HCT116 (cell line): ENCODE results near the gene CDHR1. TPM values are rescaled to one million over a fixed set of nuclear protein-coding genes. Genes with fewer than 3 reads are reported as not detected.

ENCODE experiments used
- ATAC-seq: fragments of 200-7000 bp; cut with Tn5 transposase; 2 replicates; pipeline ENCODE4 v1.9.1; 2020; ENCODE audit warnings: mild to moderate bottlenecking, moderate library complexity
- BruUV-seq: library from RNA; stranded (reverse); fragments of 400-500 nt; replicated peaks from 2 replicates; lab custom pipeline; 2021; lab: Mats Ljungman, UMichigan
- CTCF ChIA-PET: fragments of 300-600 bp; sonication (Branson Sonifier 250); formaldehyde crosslinking; loops from one replicate; lab custom pipeline; 2021; ENCODE audit warnings: antibody characterized with exemption; lab: Charles Lee
- POLR2A ChIA-PET: fragments of 300-600, 350-600 bp; sonication (Branson Sonifier 250); formaldehyde crosslinking; loops from one replicate; lab custom pipeline; 2021; ENCODE audit warnings: antibody characterized with exemption; lab: Charles Lee
- RAD21 ChIA-PET, 2 experiments: fragments of 300-600 bp; sonication (Branson Sonifier 250); formaldehyde crosslinking; loops; one replicate each; lab custom pipeline; 2023; ENCODE audit warnings: low total read pairs in 2 of 2; ENCODE audit not compliant: uncharacterized antibody in 2 of 2, unreplicated experiment in 2 of 2, low non-redundant PET in 1 of 2; lab: Charles Lee
- DNase-seq: peaks from one replicate; pipeline ENCODE4 v3.0.0-alpha.2; 2010; ENCODE audit warnings: low read depth, low spot score
- H2AFZ ChIP-seq: fragments of 200-600 bp; shearing (Covaris generic), sonication (generic); 2 replicates; pipeline ENCODE4 v1.6.1; 2017; ENCODE audit warnings: low read depth, mixed run types, mixed read lengths, antibody characterized with exemption, low read length; ENCODE audit not compliant: poor library complexity, severe bottlenecking
- H3K27ac ChIP-seq: 2 replicates; pipeline ENCODE4 v1.5.1; 2012; ENCODE audit warnings: low read depth, low read length
- H3K27me3 ChIP-seq: fragments of 200-600 bp; sonication (generic); 2 replicates; pipeline ENCODE4 v1.6.1; 2016; ENCODE audit warnings: mixed run types, low read length, mixed read lengths; ENCODE audit not compliant: insufficient read depth
- H3K36me3 ChIP-seq, 2 experiments: fragments of 200-500 bp in 1 of 2; fragments of 200-600 bp in 1 of 2; sonication (Bioruptor generic) in 1 of 2; sonication (generic) in 1 of 2; 2 replicates each; pipeline versions ENCODE4 v1.5.1 to v1.6.1; 2014 to 2016; ENCODE audit warnings: low read length in 2 of 2, inconsistent platforms in 1 of 2, mixed read lengths in 1 of 2, mixed run types in 1 of 2; ENCODE audit not compliant: insufficient read depth in 2 of 2, control insufficient read depth in 1 of 2
- H3K4me1 ChIP-seq, 2 experiments: fragments of 200-600 bp in 1 of 2; sonication (generic) in 1 of 2; 2 replicates each; pipeline versions ENCODE4 v1.5.1 to v1.6.1; 2012 to 2017; ENCODE audit warnings: low read length in 2 of 2, inconsistent platforms in 1 of 2, mild to moderate bottlenecking in 1 of 2, mixed read lengths in 1 of 2, mixed run types in 1 of 2, moderate library complexity in 1 of 2; ENCODE audit not compliant: insufficient read depth in 2 of 2, control insufficient read depth in 1 of 2
- H3K4me2 ChIP-seq: fragments of 200-600 bp; sonication (generic); 2 replicates; pipeline ENCODE4 v1.6.1; 2017; ENCODE audit warnings: mixed run types, low read length, mixed read lengths
- H3K4me3 ChIP-seq, 2 experiments: fragments of 200-600 bp in 1 of 2; sonication (generic) in 1 of 2; replicated peaks in 1 of 2; 2 replicates each; pipeline ENCODE4 v1.5.1; 2011 to 2016; ENCODE audit warnings: low read length in 2 of 2, control low read depth in 1 of 2, low read depth in 1 of 2, mild to moderate bottlenecking in 1 of 2, mixed read lengths in 1 of 2, mixed run types in 1 of 2
- H3K79me2 ChIP-seq: fragments of 200-600 bp; sonication (generic); 2 replicates; pipeline ENCODE4 v1.6.1; 2017; ENCODE audit warnings: mild to moderate bottlenecking, mixed run types, low read length, moderate library complexity, mixed read lengths; ENCODE audit not compliant: insufficient read depth
- H3K9ac ChIP-seq: fragments of 200-600 bp; sonication (generic); 2 replicates; pipeline ENCODE4 v1.6.1; 2016; ENCODE audit warnings: low read length, mixed read lengths
- H3K9me2 ChIP-seq: fragments of 200-600 bp; sonication (generic), shearing (Covaris generic); 2 replicates; pipeline ENCODE4 v1.6.1; 2017; ENCODE audit warnings: mixed run types, mild to moderate bottlenecking, moderate library complexity; ENCODE audit not compliant: insufficient read depth
- H3K9me3 ChIP-seq, 2 experiments: fragments of 200-500 bp in 1 of 2; fragments of 200-600 bp in 1 of 2; sonication (Bioruptor generic) in 1 of 2; sonication (generic) in 1 of 2; 2 replicates each; pipeline ENCODE4 v1.6.1; 2014 to 2017; ENCODE audit warnings: low read length in 2 of 2, mixed read lengths in 2 of 2, inconsistent platforms in 1 of 2, low read depth in 1 of 2, mild to moderate bottlenecking in 1 of 2, mixed run types in 1 of 2, moderate library complexity in 1 of 2; ENCODE audit not compliant: control insufficient read depth in 1 of 2, insufficient read depth in 1 of 2
- H4K20me1 ChIP-seq: fragments of 200-600 bp; sonication (generic), shearing (Covaris generic); 2 replicates; pipeline ENCODE4 v1.6.1; 2017; ENCODE audit warnings: mixed run types, mild to moderate bottlenecking, moderate library complexity; ENCODE audit not compliant: insufficient read depth
- CBX3 ChIP-seq: IDR thresholded peaks from 2 replicates; pipeline ENCODE4 v1.6.1; 2012; ENCODE audit warnings: low read depth
- EGR1 ChIP-seq: IDR thresholded peaks from 2 replicates; pipeline ENCODE4 v1.6.1; 2012; ENCODE audit warnings: low read depth
- ELF1 ChIP-seq: IDR thresholded peaks from 2 replicates; pipeline ENCODE4 v1.6.1; 2012; ENCODE audit warnings: low read depth, borderline replicate concordance
- EZH2 ChIP-seq: fragments of 200-600 bp; sonication (generic); IDR thresholded peaks from 2 replicates; pipeline ENCODE4 v1.6.1; 2017; ENCODE audit warnings: antibody characterized with exemption, mixed run types
- EZH2phosphoT487 ChIP-seq: fragments of 200-600 bp; IDR thresholded peaks from 2 replicates; pipeline ENCODE4 v1.6.1; 2018; ENCODE audit warnings: antibody characterized with exemption, borderline replicate concordance
- JUND ChIP-seq: IDR thresholded peaks from 2 replicates; pipeline ENCODE4 v1.6.1; 2012
- POLR2A ChIP-seq: IDR thresholded peaks from 2 replicates; pipeline ENCODE4 v1.7.0; 2011; ENCODE audit warnings: borderline replicate concordance; ENCODE audit not compliant: insufficient read depth, insufficient read length; ENCODE audit errors: extremely low read depth
- POLR2AphosphoS5 ChIP-seq: IDR thresholded peaks from 2 replicates; pipeline ENCODE4 v1.6.1; 2011; ENCODE audit warnings: mild to moderate bottlenecking, low read depth, low read length, moderate library complexity
- RAD21 ChIP-seq: IDR thresholded peaks from 2 replicates; pipeline ENCODE4 v1.6.1; 2012; ENCODE audit warnings: low read depth, mild to moderate bottlenecking
- SIN3A ChIP-seq: IDR thresholded peaks from 2 replicates; pipeline ENCODE4 v1.6.1; 2012; ENCODE audit warnings: low read depth
- SP1 ChIP-seq: IDR thresholded peaks from 2 replicates; pipeline ENCODE4 v1.6.1; 2012; ENCODE audit warnings: low read depth
- SRF ChIP-seq: IDR thresholded peaks from 2 replicates; pipeline ENCODE4 v1.6.1; 2012; ENCODE audit warnings: low read depth
- TCF7L2 ChIP-seq: IDR thresholded peaks from 2 replicates; pipeline ENCODE4 v1.7.0; 2011; ENCODE audit warnings: borderline replicate concordance, inconsistent platforms; ENCODE audit not compliant: insufficient read depth, insufficient read length; ENCODE audit errors: extremely low read depth
- YY1 ChIP-seq: IDR thresholded peaks from 2 replicates; pipeline ENCODE4 v1.6.1; 2011; ENCODE audit warnings: low read length, low read depth, moderate library complexity, mild to moderate bottlenecking; ENCODE audit not compliant: insufficient replicate concordance; ENCODE audit errors: extremely low read depth
- ZFX ChIP-seq: fragments of 450-650 bp; IDR thresholded peaks from 2 replicates; pipeline ENCODE4 v1.6.1; 2017
- intact Hi-C: fragments of 100-400 bp; cut with micrococcal nuclease; formaldehyde crosslinking; loops from 2 replicates; pipeline ENCODE4 v1.10.0; 2022
- total RNA-seq: library from RNA; stranded (reverse); gene quantifications from one replicate; pipeline ENCODE4 v1.2.1, GENCODE V29; 2021; ENCODE audit not compliant: unreplicated experiment
- TF ChIP-seq, protein P1 (sequence below): IDR thresholded peaks from 2 replicates; pipeline ENCODE4 v1.6.1; 2012; ENCODE audit warnings: low read depth
- TF ChIP-seq, protein P2 (sequence below): IDR thresholded peaks from 2 replicates; pipeline ENCODE4 v1.6.1; 2012

Gene CDHR1
- total RNA-seq, 1 experiment from 2014 or later = not detected

DNA sequence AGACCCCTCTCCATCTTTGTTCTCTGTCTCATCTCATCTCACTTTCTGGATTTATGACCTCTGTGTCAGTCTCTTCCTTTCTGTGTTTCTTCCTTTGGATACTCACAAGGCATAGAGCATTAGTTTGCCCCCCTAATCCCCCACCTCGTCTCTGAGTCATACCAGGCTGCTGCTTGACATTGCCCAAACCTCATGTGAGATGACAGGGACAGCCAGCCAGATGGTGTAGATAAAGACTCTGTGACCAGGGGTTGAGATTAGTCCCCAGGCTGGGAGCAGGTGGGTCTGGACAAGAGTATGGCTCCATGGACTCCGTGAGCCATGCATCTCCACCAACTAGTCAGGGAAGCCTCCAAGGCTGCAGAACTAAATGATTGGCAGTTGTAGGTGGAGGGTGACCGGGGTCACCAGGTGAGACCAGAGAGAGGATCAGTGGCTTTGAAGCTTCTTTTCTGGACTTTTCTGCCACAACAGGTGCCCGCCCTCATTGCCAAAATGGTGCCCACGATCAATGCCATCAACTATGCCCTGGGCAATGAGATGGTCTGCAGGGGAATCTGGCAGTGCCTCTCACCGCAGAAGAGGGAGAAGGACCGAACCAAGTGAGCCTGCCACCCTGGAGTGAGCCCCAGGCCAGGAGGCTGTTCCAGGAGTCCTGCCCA, 63.8 kb downstream of the CDHR1 start:
- H2AFZ ChIP-seq = no peak overlapping the region
- no peak overlapping the region for H3K27ac ChIP-seq
- no peaks in the 10 kb centered on the region for H3K36me3 ChIP-seq
- TF ChIP-seq JUND (no peak), SRF (no peak), EZH2phosphoT487 (no peak), CBX3 (no peak), YY1 (no peak)
- TF ChIP-seq, all 23 proteins: peak for 0
- Histone ChIP-seq H3K9me2 (no peaks in the 10 kb centered on the region), H3K4me2 (no peak overlapping the region), H3K27me3 (no peaks in the 10 kb centered on the region), H3K4me3 (no peak overlapping the region), H3K79me2 (no peaks in the 10 kb centered on the region), H3K9ac (no peak overlapping the region), H4K20me1 (no peaks in the 10 kb centered on the region), H3K4me1 (peaks cover 0 to 9% of the 10 kb centered on the region in 2 experiments; a peak in 2 of 4 replicates), H3K9me3 (no peaks in the 10 kb centered on the region)
- intact Hi-C loops = no loop called here
- ChIA-PET POLR2A (no interaction called here), CTCF (interaction anchor here (2.1 kb wide), 1 partner anchor 9 kb away, joined by 15 read pairs; no protein-coding TSS in a partner anchor), RAD21 (no interaction called here)
- ATAC-seq (no peak), DNase-seq (no peak)
- no TSS peak for BruUV-seq

DNA sequence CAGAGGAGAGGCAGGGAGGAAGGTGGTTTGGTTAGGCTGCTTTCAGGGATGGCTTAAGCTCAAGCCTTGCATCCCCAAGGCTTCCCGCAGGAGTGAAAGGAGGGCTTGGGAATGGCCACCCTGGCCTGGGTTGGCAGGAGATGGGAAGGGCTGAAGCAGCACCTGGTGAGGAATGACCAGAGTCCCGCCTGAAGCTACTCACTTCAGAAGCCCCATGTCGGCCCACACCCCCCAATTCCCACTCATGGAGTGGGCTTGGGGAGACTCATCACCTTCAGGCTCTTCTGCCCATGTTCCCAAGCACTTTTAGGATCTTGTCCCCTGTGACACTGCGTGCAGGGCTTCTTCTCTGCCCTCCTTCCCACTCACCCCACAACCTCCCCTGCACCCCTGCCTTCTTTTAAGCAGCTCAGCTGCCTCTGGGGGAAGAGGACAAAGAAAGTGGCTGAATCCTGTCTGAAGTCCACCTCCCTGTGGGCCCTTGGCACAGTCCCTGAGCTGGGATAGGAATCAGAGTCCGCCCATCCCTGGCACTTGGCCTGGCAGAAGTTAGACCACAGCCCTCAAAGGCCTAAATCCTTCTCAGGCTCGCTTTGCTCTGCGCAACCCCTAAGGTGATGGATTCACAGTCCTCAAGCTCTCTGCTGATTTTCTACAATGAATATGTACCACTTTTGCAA, 67.0 kb downstream of the CDHR1 start:
- Histone ChIP-seq H3K27ac (no peak overlapping the region), H4K20me1 (no peaks in the 10 kb centered on the region), H3K9me3 (no peaks in the 10 kb centered on the region), H3K9me2 (no peaks in the 10 kb centered on the region), H3K4me2 (no peak overlapping the region), H3K4me1 (peaks cover 0 to 16% of the 10 kb centered on the region in 2 experiments; a peak in 2 of 4 replicates), H3K4me3 (no peak overlapping the region), H3K27me3 (no peaks in the 10 kb centered on the region), H2AFZ (no peak overlapping the region), H3K9ac (no peak overlapping the region), H3K36me3 (no peaks in the 10 kb centered on the region), H3K79me2 (no peaks in the 10 kb centered on the region)
- no TSS peak for BruUV-seq
- DNase-seq = no peak
- ChIA-PET CTCF (interaction anchor here (10.1 kb wide), 1 partner anchor 276 kb away, joined by 268 read pairs; no protein-coding TSS in a partner anchor), POLR2A (no interaction called here), RAD21 (no interaction called here)
- intact Hi-C loops = loop anchor here (10.0 kb wide), 2 partner anchors 173 to 453 kb away; no protein-coding TSS in a partner anchor
- no peak for ATAC-seq
- TF ChIP-seq TCF7L2 (no peak), RAD21 (no peak), POLR2A (no peak), SRF (no peak), EGR1 (no peak), ZFX (no peak), SIN3A (no peak), CBX3 (no peak), POLR2AphosphoS5 (no peak), EZH2 (no peak), ELF1 (no peak), SP1 (no peak), JUND (no peak)
- TF ChIP-seq, protein P1, sequence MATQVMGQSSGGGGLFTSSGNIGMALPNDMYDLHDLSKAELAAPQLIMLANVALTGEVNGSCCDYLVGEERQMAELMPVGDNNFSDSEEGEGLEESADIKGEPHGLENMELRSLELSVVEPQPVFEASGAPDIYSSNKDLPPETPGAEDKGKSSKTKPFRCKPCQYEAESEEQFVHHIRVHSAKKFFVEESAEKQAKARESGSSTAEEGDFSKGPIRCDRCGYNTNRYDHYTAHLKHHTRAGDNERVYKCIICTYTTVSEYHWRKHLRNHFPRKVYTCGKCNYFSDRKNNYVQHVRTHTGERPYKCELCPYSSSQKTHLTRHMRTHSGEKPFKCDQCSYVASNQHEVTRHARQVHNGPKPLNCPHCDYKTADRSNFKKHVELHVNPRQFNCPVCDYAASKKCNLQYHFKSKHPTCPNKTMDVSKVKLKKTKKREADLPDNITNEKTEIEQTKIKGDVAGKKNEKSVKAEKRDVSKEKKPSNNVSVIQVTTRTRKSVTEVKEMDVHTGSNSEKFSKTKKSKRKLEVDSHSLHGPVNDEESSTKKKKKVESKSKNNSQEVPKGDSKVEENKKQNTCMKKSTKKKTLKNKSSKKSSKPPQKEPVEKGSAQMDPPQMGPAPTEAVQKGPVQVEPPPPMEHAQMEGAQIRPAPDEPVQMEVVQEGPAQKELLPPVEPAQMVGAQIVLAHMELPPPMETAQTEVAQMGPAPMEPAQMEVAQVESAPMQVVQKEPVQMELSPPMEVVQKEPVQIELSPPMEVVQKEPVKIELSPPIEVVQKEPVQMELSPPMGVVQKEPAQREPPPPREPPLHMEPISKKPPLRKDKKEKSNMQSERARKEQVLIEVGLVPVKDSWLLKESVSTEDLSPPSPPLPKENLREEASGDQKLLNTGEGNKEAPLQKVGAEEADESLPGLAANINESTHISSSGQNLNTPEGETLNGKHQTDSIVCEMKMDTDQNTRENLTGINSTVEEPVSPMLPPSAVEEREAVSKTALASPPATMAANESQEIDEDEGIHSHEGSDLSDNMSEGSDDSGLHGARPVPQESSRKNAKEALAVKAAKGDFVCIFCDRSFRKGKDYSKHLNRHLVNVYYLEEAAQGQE = no peak
- TF ChIP-seq, protein P2, sequence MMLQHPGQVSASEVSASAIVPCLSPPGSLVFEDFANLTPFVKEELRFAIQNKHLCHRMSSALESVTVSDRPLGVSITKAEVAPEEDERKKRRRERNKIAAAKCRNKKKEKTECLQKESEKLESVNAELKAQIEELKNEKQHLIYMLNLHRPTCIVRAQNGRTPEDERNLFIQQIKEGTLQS = no peak
